RKO (cell line): ENCODE results near the gene ANKRD44.
"Not testable (repeated sequence)": the region's sequence is repeated elsewhere in the genome, so short reads cannot be mapped to it uniquely, and the experiment has no call there.

Source experiments
- DNase-seq: peaks from one replicate; pipeline ENCODE4 v3.0.0-alpha.2; 2016; ENCODE audit warnings: low spot score

Gene ANKRD44

GRCh38 chr2:197287596-197287932, 23.0 kb downstream of the ANKRD44 start:
- DNase-seq: not testable (repeated sequence)

- DNase-seq: peak; percentile 79
These were observed 23.6 kb downstream of the ANKRD44 start for GRCh38 chr2:197286805-197287595.

GRCh38 chr2:197285361-197285760, 25.2 kb downstream of the ANKRD44 start:
- DNase-seq: no peak

GRCh38 chr2:197284956-197285355, 25.6 kb downstream of the ANKRD44 start:
- no peak for DNase-seq

- no peak for DNase-seq
These were observed 29.2 kb downstream of the ANKRD44 start for GRCh38 chr2:197281421-197281820.

GRCh38 chr2:197280015-197280702, 30.4 kb downstream of the ANKRD44 start:
- DNase-seq: no peak

GRCh38 chr2:197278799-197279763, 31.5 kb downstream of the ANKRD44 start:
- no peak for DNase-seq

GRCh38 chr2:197277794-197278193, 32.8 kb downstream of the ANKRD44 start:
- DNase-seq: no peak

GRCh38 chr2:197276156-197276555, 34.4 kb downstream of the ANKRD44 start:
- DNase-seq: no peak

GRCh38 chr2:197274937-197275336, 35.6 kb downstream of the ANKRD44 start:
- DNase-seq: no peak

GRCh38 chr2:197274349-197274748, 36.2 kb downstream of the ANKRD44 start:
- no peak for DNase-seq

- DNase-seq: no peak
These were observed 37.1 kb downstream of the ANKRD44 start for GRCh38 chr2:197273485-197273884.

GRCh38 chr2:197270601-197271000, 40.0 kb downstream of the ANKRD44 start:
- DNase-seq: no peak

- DNase-seq: no peak
These were observed 40.8 kb downstream of the ANKRD44 start for GRCh38 chr2:197269815-197270214.

GRCh38 chr2:197268786-197269584, 41.6 kb downstream of the ANKRD44 start:
- no peak for DNase-seq

GRCh38 chr2:197266477-197266876, 44.1 kb downstream of the ANKRD44 start:
- DNase-seq: no peak

GRCh38 chr2:197265924-197266323, 44.7 kb downstream of the ANKRD44 start:
- DNase-seq: no peak

- no peak for DNase-seq
These were observed 45.5 kb downstream of the ANKRD44 start for GRCh38 chr2:197265036-197265435.

GRCh38 chr2:197264332-197264731, 46.2 kb downstream of the ANKRD44 start:
- no peak for DNase-seq

- no peak for DNase-seq
These were observed 47.5 kb downstream of the ANKRD44 start for GRCh38 chr2:197263077-197263476.

GRCh38 chr2:197261808-197262226, 48.8 kb downstream of the ANKRD44 start:
- DNase-seq: no peak
